ENCODE data around the gene MB21D2.

MB21D2 gene

DNA sequence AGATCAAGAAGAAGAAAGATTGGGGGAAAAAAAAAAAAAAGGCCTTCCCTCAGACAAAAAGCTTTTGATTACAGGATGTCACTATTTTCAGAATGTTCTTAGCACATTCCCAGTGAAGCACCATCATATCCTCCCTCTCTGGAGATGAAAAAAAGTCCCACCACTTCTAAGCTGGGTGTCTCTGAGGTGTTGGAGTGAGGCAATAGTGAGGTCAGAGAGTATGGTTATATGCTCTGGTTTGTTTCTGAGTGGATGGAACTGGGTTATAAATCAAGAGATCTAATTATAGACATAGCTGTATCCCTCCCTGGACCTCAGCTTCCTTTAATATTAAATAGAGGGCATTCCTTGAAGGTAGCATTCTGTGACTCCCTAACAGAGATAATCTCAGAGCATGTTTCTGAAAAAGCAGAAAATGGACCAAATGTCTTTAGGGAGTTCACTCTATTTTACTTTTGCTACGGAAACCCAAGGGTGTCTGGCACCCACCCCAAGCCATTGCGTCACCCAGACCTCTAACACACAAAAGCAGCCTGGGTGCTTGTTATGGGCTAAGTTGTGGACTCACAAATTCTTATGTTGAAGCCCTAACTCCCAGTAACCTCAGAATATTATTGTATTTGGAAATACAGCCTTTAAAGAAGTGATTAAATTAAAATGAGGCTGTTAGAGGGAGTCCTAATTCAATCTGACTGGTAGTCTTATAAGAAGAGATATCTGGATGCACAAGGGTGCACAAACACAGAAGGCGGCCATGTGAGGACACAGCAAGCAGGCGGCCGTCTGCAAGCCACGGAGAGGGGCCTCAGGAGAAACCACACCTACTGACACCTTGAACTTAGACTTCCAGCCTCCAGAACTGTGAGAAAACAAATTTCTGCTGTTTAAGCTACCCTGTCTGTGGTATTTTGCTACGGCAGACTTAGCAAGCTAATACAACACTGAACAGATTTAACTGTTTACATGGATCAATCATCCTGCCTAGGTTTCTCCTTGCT, 81.5 kb downstream of the MB21D2 start:
- in situ Hi-C loops (cut with MboI; ENCODE audit: low sequenced_read_pairs) = no loop called here

DNA sequence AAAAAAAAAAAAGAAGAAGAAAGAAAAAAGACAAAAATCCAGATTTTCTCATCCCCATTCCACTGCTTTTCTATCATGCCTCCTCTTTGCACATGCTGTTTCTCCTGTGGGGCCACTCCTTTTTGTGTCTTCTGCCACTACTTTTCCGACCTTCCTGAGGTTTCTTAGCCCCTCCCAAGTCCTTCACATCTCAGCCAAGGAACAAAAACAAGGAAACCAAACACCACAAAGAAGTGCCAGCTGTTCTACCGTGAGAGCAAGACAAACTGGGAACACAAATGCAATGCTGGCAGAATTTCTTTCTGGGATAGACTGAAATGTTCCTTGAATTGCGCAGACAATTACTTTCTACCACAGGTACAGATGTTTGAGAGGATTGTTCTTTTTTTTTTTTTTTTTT, 83.2 kb downstream of the MB21D2 start:
- in situ Hi-C loops (cut with MboI; ENCODE audit: low sequenced_read_pairs) = no loop called here

DNA sequence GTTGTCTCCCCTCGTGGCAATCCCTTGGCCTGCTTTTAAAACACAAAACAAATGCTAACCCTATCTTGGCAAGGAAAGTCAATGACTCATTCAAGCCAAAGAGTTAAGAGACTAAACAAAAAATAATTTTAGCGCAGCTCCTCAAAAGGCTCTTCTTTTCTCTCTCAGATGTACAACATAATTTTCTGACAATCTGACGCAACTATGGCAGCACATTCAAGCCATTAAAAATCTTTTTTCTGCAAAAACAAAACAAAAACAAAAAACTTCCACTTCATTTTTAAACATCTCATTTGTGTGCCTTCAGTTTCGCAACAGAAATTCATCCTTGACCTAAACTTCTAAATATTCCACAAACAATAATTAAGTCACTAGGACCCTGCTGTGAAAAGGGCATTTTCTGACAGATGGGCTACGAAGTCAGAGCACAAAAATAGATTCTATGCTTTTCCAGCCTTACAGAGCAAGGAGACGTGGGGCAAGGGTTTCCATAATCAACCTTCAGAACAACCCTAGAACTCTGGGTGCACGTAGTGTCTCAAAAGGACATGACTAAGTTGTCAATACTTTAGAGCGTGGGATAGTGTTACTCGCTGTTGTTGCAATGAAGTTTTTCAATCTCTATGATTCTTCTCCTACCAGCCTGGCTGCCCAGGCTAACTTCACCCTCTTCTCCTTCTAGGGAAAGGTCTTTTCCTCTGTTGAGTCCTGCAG, 84.3 kb downstream of the MB21D2 start:
- in situ Hi-C loops (cut with MboI; ENCODE audit: low sequenced_read_pairs) = no loop called here

DNA sequence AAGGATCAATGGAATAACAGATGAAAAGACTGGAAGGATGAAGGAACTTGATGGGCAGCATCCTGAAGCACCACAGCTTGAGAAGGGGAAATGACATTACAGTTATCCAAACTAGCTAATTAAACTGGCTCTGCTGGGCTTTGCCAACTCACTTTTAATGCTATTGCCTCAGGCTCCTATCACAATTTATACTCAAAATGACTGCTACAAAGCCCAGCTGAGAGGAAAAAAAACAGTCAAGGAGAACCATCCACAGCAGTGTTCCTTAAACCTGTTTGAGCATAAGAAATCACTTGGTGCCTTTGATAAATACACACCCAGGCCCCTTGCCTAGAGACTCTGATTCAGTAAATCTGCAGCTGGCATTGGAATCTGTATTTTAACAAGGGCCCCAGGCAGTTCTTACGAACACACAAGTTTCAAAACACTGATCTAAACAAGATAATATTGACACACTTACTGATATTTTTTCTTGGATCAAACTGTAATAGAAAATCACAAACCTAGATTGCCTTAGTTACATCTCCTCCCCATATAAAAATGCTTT, 85.8 kb downstream of the MB21D2 start:
- in situ Hi-C loops (cut with MboI; ENCODE audit: low sequenced_read_pairs) = no loop called here

DNA sequence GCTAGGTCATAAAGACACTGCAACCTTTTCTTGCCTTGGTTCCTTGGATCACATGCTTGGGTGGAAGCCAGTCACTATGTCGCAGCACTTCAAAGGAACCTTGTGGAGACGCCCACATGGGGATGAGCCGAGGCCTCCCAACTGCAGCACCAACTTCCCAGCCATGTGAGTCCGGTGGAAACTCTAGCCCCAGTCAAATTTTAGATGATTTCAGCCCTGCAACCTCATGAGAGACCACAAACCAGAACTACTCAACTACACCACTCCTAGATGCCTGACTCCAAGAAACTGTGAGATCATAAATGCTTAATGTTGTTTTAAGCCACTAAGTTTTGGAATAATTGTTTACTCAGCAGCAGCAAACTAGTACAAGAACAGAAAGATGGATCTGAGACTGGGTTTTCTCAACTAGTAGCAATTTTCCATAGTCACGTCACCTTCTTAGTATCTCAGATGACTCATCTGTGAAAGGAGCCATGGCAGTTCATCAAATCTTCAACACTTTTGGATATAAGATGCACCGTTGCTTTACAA, 86.5 kb downstream of the MB21D2 start:
- in situ Hi-C loops (cut with MboI; ENCODE audit: low sequenced_read_pairs) = no loop called here

DNA sequence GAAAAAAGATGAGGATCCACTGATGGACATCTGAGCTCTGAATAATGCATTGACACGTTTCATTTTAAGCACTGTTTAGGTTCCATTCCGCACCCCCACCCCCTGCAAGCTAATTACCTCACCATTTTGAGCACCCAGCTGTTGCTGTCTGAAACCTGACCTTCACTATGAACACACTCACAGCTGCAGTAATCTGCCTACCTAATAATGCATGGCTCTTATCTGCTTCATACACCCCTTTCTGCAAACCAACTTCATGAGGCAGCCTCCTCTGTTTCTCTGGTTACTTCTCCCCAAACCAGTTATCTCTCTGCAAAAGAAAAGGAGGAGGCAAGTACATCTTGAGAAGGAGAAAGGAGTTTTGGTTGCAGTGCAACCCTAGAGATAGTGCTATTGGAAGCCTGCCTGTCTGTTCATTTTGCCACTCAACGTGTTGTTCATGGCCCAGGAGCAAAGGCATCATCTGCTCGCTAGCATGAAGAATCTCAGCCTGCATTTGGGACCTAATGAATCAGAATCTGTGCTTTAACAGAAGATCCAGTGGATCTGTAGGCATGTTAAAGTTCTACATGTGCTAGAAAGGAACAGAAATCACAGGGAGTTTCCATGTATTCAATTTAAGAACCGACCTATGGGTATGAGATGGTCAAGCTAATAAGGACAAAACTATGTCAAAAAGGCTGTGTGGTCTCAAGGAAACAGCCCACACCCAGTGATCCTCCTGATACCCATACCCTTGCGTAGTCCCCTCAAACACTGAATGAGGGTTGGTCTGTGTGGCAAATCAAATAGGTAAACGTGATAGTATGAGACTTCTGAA, 87.2 kb downstream of the MB21D2 start:
- in situ Hi-C loops (cut with MboI; ENCODE audit: low sequenced_read_pairs) = no loop called here

DNA sequence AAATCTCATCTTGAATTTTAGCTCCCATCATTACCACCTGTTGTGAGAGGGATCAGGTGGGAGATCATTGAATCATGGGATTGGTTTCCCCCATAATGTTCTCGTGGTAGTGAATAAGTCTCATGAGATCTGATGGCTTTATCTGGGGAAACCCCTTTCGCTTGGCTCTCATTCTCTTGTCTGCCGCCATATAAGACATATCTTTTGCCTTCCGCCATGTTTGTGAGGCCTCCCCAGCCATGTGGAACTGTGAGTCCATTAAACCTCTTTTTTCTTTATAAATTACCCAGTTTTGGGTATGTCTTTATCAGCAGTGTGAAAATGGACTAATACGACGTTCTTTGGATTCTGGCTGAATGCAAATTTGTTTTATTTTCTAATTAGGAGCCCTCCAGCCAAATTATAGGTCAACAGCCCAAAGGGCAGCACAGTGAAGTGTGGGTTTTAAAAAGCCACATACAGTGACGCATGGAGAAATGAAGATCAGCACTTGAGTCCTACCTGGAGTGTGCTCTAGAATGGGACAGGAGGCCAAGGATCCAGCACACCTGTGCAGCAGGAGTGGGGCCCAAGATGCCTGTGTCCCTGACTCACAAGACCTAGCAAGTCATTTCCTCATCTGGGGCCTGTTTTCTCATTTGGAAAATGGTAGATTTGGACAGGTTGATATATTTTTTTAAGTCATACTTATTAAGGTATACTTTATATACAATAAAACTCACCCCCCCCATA, 89.6 kb downstream of the MB21D2 start:
- in situ Hi-C loops (cut with MboI; ENCODE audit: low sequenced_read_pairs) = no loop called here

DNA sequence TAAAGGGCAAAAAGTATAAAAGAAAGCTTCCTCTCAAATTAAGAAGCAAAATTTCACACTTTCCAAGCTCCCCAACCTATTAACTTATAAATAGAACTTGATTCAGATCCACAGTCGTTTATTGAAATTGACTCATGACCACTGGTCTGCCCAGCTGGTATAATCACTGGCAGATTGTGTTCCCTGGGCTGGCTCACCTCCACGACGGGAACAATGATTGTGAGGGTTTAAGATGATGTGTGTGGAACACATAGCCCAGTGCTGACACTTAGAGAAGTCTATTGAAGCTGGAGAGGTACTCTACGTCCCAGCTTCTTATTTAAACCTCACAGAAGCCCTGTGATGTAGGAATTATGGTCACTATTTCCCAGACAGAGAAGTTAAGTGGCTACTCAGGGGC, 90.4 kb downstream of the MB21D2 start:
- in situ Hi-C loops (cut with MboI; ENCODE audit: low sequenced_read_pairs) = no loop called here

DNA sequence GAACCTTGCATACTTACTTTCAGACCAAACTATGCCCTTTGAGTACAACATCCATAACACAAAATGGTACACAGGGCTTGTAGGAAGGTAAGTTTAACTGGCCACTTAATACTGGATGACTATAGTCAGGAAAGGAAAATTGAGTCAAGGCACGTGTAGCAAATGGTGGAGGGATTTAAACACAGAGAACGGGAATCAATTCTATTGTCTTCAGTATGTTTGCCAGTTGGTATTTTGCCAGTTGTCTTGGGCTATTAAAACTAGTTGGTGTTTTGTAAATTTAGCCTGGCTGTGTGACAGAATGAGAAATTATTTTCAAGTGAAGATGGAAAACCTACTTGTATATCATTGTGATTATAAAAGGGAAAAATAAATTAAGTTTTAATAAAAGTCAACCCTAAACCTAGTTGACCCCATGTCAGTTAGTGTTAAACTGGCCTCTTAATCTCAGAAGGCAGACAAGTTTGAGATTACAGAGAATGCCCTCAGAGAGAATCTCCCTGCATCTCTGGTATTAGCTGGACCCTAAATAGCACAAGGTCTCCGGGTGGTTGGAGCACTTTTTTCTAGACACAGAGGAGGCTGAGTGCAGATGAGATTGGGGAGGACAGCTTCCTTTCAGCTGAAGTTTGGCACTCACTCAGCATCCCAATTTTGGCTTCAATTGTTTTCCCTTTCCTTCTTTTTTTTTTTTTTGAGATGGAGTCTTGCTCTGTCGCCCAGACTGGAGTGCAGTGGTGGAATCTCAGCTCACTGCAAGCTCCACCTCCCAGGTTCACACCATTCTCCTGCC, 91.2 kb downstream of the MB21D2 start:
- in situ Hi-C loops (cut with MboI; ENCODE audit: low sequenced_read_pairs) = no loop called here

DNA sequence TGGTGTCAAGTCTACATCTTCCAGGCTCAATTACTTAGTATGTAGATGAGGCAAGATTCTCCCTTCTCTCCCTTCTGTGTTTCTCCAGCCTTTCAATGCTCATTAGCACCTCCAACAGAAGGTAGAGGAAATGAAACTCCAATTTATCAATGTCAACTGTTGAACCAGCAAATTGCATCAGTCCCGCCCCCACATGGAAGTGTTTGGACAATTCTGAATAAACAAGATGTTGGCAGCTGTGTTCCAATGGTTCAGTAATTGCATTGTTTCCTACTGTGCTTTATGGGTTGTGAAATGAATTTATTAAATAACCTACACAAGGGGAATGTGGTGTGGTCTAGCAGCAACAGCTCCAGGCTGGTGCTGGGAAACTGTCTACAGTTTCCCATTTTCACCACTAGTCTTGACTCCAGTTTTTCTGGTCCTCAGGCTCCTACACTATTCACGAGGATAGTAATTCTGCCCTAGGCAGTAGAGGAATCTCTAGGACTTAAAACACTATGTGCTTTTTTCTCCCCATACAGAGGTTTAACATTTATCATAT, 91.9 kb downstream of the MB21D2 start:
- in situ Hi-C loops (cut with MboI; ENCODE audit: low sequenced_read_pairs) = no loop called here

DNA sequence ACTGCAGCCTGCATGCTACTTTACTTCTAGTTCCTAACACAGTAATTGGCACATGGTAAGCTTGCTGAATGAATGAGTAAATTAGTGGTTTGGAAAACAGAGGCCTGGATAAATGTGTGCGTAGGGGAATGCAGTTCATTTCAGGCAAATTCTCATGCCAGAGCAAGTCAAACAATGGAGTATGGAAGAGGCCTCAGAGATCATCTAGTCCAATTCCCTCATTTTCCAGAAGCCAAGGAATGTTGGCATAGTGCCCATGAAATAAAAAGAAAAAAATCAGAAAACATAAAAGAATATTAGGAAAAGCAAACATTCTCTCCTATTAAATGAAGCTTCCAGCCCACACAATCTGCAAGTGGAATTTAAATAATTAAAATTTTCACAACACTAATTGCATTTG, 92.4 kb downstream of the MB21D2 start:
- in situ Hi-C loops (cut with MboI; ENCODE audit: low sequenced_read_pairs) = no loop called here

DNA sequence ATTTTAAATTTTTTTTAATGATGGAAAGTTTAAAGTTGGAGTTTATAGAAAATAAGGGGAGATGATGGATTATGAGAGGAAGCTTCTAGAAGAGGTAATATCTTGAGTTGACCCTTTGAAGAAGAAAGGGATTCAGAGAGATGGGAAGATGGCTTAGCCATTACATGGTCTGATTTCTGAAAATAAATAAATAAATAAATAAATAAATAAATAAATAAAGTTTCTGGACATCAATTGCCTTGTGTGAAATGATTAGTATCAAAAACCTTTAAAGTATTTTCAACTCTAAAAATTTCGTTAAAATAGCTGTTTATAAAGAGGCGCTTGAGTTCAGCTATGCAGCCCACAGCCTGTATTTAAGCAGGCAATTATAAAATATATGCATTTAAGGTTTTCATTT, 93.3 kb downstream of the MB21D2 start:
- in situ Hi-C loops (cut with MboI; ENCODE audit: low sequenced_read_pairs) = loop anchor here (25.0 kb wide), 1 partner anchor 738 kb away; the partner anchor contains the start of gene ATP13A4

DNA sequence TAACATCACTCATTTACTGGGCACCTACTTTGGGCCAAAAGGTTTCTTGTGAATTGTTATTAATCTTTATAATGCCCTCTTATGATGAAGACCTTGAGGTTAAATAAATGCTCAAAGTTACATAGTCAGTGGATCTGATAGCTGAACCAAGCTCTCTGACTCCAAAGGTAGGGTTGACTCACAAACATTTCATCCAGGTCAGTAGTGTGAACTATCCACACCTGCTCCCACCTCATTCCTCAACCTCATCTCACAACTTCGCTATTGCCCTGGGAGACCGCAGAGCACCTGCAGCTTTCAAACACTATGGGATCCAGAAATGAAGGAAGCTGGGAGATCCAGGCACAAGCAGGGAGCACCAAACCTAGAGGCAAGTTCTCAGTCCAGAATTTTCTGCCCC, 96.5 kb downstream of the MB21D2 start:
- in situ Hi-C loops (cut with MboI; ENCODE audit: low sequenced_read_pairs) = loop anchor here (25.0 kb wide), 1 partner anchor 741 kb away; the partner anchor contains the start of gene ATP13A4

DNA sequence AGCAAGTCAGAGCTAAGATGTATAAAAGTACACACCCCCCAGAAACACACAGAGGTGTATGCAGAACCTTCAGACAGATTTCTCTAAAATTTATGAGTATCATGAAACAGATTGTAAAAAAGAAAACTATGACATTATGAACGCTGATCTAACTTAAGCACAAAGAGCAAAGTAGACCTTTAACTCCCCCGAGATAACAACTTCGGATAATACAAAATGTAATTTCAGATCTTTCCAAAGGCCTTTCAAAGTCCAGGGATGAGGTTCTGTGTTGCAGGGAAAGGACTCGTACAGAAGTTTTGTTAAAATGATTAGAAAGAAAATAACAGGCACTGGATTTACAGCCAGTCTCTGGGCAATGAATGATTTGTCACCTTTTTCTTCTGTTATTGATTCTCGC, 97.5 kb downstream of the MB21D2 start:
- in situ Hi-C loops (cut with MboI; ENCODE audit: low sequenced_read_pairs) = loop anchor here (25.0 kb wide), 1 partner anchor 742 kb away; the partner anchor contains the start of gene ATP13A4

DNA sequence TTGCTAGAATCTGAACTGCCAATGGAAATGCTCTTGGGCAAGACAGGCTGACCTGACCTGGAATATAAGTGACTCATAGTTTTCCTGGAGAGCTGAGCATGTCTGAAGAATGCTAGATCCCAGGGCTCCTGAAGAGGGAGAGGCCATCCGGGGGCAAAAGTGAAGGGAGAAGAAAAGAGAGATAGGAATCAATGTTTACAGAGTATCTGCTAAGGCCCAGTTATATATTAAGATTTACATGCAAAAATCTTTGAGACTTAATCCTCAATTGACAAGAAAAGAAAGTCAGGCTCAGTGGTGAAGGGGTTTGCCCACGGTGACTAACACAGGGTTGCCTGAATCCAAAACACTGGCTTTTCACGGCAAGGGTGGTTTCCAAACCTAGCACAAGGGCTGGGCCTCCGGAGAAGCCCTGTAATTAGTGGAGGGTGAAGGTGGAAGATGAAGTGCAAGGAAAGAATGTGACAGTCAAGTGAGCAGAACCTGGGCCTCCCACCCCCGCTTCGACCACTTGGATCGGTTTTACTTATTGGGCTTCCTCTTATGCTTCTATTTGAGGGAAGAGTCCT, 98.6 kb downstream of the MB21D2 start:
- in situ Hi-C loops (cut with MboI; ENCODE audit: low sequenced_read_pairs) = loop anchor here (10.0 to 25.0 kb wide), 2 partner anchors 226 to 743 kb away; partner anchors contain the start of gene ATP13A4

DNA sequence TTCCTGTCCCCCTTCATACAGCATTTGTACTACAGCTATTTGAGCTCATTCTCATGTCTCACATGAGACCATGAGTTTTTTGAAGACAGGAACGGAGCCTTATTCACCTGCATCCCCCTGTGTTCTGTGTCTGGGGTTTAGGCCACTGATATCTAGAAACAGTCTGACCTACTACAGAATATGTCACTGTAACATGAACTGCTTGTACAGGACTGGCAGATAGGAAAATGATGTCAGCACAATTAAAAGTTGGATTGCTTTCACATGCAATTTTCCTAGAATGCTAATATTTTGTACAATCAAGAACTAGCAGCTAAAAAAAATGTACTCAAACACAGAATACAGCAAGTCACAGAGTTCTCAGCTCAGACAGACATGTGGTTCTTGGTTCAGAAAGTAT, 99.5 kb downstream of the MB21D2 start:
- in situ Hi-C loops (cut with MboI; ENCODE audit: low sequenced_read_pairs) = loop anchor here (10.0 to 25.0 kb wide), 2 partner anchors 227 to 744 kb away; partner anchors contain the start of gene ATP13A4

DNA sequence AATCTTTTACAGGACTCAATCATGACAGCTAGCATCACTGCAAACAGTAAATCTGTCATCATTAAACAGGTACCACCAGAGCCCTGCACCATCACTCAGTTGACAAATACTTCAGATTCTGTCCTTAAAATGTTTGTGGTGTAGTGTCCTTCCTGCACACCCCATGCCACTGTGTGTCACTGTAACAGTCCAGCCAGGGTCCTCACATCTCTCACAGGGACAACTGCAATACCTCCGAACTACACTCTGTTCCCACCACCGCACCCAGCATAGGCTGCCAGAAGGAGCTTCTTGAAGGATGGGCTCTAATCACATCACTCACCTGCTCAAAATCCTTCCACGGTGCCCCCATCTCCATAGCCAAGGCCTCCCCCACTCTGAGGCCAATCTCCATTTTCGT, 100.2 kb downstream of the MB21D2 start:
- in situ Hi-C loops (cut with MboI; ENCODE audit: low sequenced_read_pairs) = loop anchor here (10.0 to 25.0 kb wide), 2 partner anchors 227 to 745 kb away; partner anchors contain the start of gene ATP13A4

DNA sequence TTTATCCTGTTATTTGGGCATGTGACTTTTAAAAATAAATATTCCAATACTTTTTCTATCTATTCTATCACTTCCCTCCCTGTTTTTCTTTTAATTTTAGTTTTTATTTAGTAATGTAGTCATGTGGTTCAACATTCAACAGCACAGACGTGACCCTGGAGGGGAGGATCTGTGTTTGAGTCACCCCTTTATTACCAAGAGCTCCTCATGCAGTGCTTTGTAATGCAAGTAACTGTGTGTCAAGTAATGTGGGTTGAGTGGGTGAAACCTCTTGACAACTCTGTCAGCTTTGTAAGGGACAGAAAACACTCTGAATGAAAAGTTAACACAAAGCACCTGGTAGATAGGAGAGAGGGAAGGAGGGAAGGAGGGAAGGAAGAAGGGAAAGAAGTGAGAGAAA, 100.6 kb downstream of the MB21D2 start:
- in situ Hi-C loops (cut with MboI; ENCODE audit: low sequenced_read_pairs) = loop anchor here (10.0 to 25.0 kb wide), 2 partner anchors 228 to 745 kb away; partner anchors contain the start of gene ATP13A4

Data from HL-60/S4 (cell line).